ENCODE measurements around the gene RFC5. TPM values are rescaled to one million over a fixed set of nuclear protein-coding genes. Genes with fewer than 3 reads are reported as not detected.

RFC5 gene
- total RNA-seq (2022; extraction: Qiagen RNA extraction), result 35.1 to 43.1 TPM (median 37.3 TPM) in 5 replicates

GRCh38 chr12:118016424-118017264 lies at the start of gene RFC5:
TSS of gene RFC5 (plus strand) at chr12:118016703. CDS start at chr12:118016828, 125 bp downstream.

GRCh38 chr12:117968826-117969659 lies 47.5 kb upstream of the RFC5 start, which contains the start of gene KSR2:
TSS of gene KSR2 (minus strand) at chr12:117968990. CDS start at chr12:117968255, 735 bp downstream.

GRCh38 chr12:118061011-118061872 lies 44.7 kb downstream of the RFC5 start, which contains the start of gene WSB2:
TSS of gene WSB2 (minus strand) at chr12:118061179. CDS start at chr12:118061048, 131 bp downstream.

Other genes starting within 250 kb of the RFC5 start
- gene KSR2, start 47.7 kb upstream of the RFC5 start, total RNA-seq (2022; extraction: Qiagen RNA extraction), result 0.55 to 0.76 TPM (median 0.60 TPM) in 5 replicates
- 58.4 to 66.0 TPM (median 63.5 TPM) in 5 replicates for gene WSB2, start 44.5 kb downstream of the RFC5 start, total RNA-seq (2022; extraction: Qiagen RNA extraction)
- gene VSIG10, start 87.3 kb downstream of the RFC5 start, total RNA-seq (2022; extraction: Qiagen RNA extraction), result 15.0 to 18.3 TPM (median 16.2 TPM) in 5 replicates
- 231 to 285 TPM (median 281 TPM) in 5 replicates for gene PEBP1, start 119.4 kb downstream of the RFC5 start, total RNA-seq (2022; extraction: Qiagen RNA extraction)